ENCODE data around the gene KRT3.

- no peak for TF ChIP-seq CTCF (IDR thresholded peaks at IDR 0.05; ENCODE audit: borderline replicate concordance, extremely low read depth, low read length, poor library complexity, severe bottlenecking)
- no peak for TF ChIP-seq EZH2 (IDR thresholded peaks at IDR 0.05; ENCODE audit: borderline replicate concordance, low read depth, low read length, severe bottlenecking)
Observed at GRCh38 chr12:52844386-52844785, 48.5 kb upstream of the KRT3 start.
